BLaER1 (cell line): ENCODE measurements around the gene SIM2.

Source experiments
- H3K27ac ChIP-seq: shearing (Covaris generic); formaldehyde crosslinking; 2 replicates; pipeline ENCODE4 v1.8.1; 2022
- H3K27me3 ChIP-seq: shearing (Covaris generic); formaldehyde crosslinking; 2 replicates; pipeline ENCODE4 v1.8.1; 2022
- H3K36me3 ChIP-seq: shearing (Covaris generic); formaldehyde crosslinking; 2 replicates; pipeline ENCODE4 v1.8.1; 2022
- H3K4me1 ChIP-seq: shearing (Covaris generic); formaldehyde crosslinking; 2 replicates; pipeline ENCODE4 v1.8.1; 2022
- H3K4me2 ChIP-seq: shearing (Covaris generic); formaldehyde crosslinking; 2 replicates; pipeline ENCODE4 v1.8.1; 2022
- H3K4me3 ChIP-seq: shearing (Covaris generic); formaldehyde crosslinking; 2 replicates; pipeline ENCODE4 v1.8.1; 2022
- H3K9ac ChIP-seq: shearing (Covaris generic); formaldehyde crosslinking; 2 replicates; pipeline ENCODE4 v1.8.1; 2022
- H3K9me3 ChIP-seq: shearing (Covaris generic); formaldehyde crosslinking; 2 replicates; pipeline ENCODE4 v1.8.1; 2022
- H4K20me1 ChIP-seq: shearing (Covaris generic); formaldehyde crosslinking; 2 replicates; pipeline ENCODE4 v1.8.1; 2022
- Cebpa-rat ChIP-seq: shearing (Covaris generic); IDR thresholded peaks from 2 replicates; pipeline ENCODE4 v1.8.1; 2022

SIM2 gene

DNA sequence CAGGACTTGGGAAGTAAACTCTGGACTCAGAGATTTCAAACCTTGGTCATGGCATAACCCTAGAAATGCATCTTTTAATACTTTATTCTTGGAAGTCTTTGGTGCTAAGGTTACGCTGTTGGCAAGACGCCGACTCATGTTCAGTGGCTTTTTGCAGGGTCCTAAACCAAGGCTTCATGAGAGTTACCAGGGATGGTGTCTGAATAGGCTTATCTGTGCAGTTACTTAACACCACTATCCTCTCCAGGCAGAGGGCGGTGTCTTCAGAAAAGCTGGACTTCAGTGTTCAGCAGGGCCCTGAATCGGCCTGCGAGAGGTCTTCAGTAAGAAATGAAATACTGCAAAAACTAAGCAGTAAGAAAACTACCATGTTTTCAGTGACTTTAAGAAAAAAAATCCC is 58.3 kb downstream of the SIM2 start:
- Histone ChIP-seq H3K4me3 (no peak overlapping the region), H3K4me1 (peaks cover 13% of the 10 kb centered on the region), H3K27me3 (no peaks in the 10 kb centered on the region), H3K36me3 (no peaks in the 10 kb centered on the region; the same call in 1 of the 2 replicates), H4K20me1 (no peaks in the 10 kb centered on the region), H3K9ac (no peak overlapping the region), H3K9me3 (no peaks in the 10 kb centered on the region), H3K4me2 (no peak overlapping the region), H3K27ac (no peak overlapping the region)
- no peak for TF ChIP-seq Cebpa-rat

DNA sequence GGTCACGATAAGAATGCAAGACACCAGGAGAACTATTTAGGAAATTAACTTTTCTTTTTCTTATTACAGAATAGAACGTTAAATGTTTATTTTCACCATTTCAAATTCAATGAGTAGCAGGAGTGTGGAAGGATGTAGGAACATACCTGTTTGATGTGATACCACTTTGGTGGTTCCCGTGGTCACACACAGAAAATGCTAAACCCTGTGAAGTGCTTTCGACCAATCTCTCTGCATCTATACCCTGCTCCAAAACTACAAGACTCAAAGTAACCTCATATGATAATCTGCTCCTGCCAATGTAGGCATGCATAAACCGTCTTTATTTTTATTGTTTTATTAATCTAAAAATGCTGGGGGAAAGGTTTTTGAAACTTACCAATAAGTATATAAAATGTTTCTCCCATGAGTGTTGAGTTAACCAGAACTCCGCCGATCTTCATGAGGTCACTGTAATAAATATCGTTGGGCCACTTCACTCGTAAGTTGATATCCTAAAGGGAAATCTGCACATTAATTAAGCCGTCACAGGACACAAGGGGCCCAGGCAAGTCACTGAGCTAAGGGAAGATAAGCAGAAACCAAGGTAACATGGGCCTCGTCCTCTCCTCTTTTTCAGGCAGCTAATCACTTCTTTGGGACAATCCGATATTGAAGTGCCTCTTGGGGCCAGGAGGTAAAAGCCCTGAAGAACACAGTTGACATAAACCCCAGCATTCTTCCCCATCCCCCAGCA is 60.6 kb downstream of the SIM2 start:
- Histone ChIP-seq H3K4me3 (no peak overlapping the region), H3K4me1 (peaks cover 13% of the 10 kb centered on the region), H3K9ac (no peak overlapping the region), H3K4me2 (no peak overlapping the region), H3K27me3 (no peaks in the 10 kb centered on the region), H3K27ac (no peak overlapping the region), H3K9me3 (no peaks in the 10 kb centered on the region), H3K36me3 (no peaks in the 10 kb centered on the region), H4K20me1 (no peaks in the 10 kb centered on the region)
- TF ChIP-seq Cebpa-rat = no peak

GRCh38 chr21:36761685-36762084 is 62.8 kb downstream of the SIM2 start:
- H3K9me3 ChIP-seq = no peaks in the 10 kb centered on the region
- no peaks in the 10 kb centered on the region for H4K20me1 ChIP-seq
- H3K4me2 ChIP-seq = peak overlapping the region; percentile 57
- H3K4me1 ChIP-seq = peaks cover 13% of the 10 kb centered on the region
- H3K4me3 ChIP-seq = no peak overlapping the region
- no peak overlapping the region for H3K27ac ChIP-seq
- no peak for TF ChIP-seq Cebpa-rat
- no peaks in the 10 kb centered on the region; the same call in 1 of the 2 replicates for H3K36me3 ChIP-seq
- no peak overlapping the region for H3K9ac ChIP-seq
- no peaks in the 10 kb centered on the region for H3K27me3 ChIP-seq

GRCh38 chr21:36762642-36763041 is 63.7 kb downstream of the SIM2 start:
- Histone ChIP-seq H3K27ac (no peak overlapping the region), H3K27me3 (no peaks in the 10 kb centered on the region), H3K4me3 (no peak overlapping the region), H3K4me1 (peaks cover 13% of the 10 kb centered on the region), H3K4me2 (no peak overlapping the region), H3K9ac (no peak overlapping the region), H4K20me1 (no peaks in the 10 kb centered on the region), H3K36me3 (no peaks in the 10 kb centered on the region; the same call in 1 of the 2 replicates), H3K9me3 (no peaks in the 10 kb centered on the region)
- no peak for TF ChIP-seq Cebpa-rat

DNA sequence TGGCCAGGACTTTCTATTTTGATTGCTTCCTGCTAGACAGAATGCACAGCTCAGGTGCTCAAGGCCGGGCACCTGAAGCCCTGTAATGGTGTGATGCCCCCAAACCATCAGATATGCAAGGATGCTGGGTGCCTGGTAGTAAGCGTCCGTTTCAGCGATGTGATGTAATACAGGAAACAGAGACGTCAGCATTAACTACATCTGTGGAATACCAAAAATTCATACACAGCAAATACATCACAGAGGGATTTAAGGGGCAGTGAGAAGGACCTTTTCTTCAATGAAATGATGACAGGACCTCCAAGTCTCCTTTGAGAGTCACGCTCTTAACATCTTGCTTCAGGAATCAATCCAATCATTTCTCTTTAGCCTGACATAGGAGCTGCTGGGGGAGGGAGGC is 64.4 kb downstream of the SIM2 start:
- no peaks in the 10 kb centered on the region for H3K27me3 ChIP-seq
- TF ChIP-seq Cebpa-rat = no peak
- H3K4me2 ChIP-seq = no peak overlapping the region
- H3K9ac ChIP-seq = no peak overlapping the region
- H4K20me1 ChIP-seq = no peaks in the 10 kb centered on the region
- H3K4me3 ChIP-seq = no peak overlapping the region
- peaks cover 13% of the 10 kb centered on the region for H3K4me1 ChIP-seq
- H3K9me3 ChIP-seq = no peaks in the 10 kb centered on the region
- no peaks in the 10 kb centered on the region; the same call in 1 of the 2 replicates for H3K36me3 ChIP-seq
- H3K27ac ChIP-seq = no peak overlapping the region

- Histone ChIP-seq H3K4me2 (no peak overlapping the region), H4K20me1 (no peaks in the 10 kb centered on the region), H3K4me1 (peaks cover 13% of the 10 kb centered on the region), H3K9me3 (no peaks in the 10 kb centered on the region), H3K36me3 (no peaks in the 10 kb centered on the region; the same call in 1 of the 2 replicates), H3K27ac (no peak overlapping the region), H3K27me3 (no peaks in the 10 kb centered on the region), H3K9ac (no peak overlapping the region), H3K4me3 (no peak overlapping the region)
- TF ChIP-seq Cebpa-rat = no peak
These were observed 66.3 kb downstream of the SIM2 start for GRCh38 chr21:36765229-36765628.

- Histone ChIP-seq H3K4me1 (peaks cover 4% of the 10 kb centered on the region), H3K4me3 (no peak overlapping the region), H3K36me3 (no peaks in the 10 kb centered on the region; the same call in 1 of the 2 replicates), H3K4me2 (no peak overlapping the region), H4K20me1 (no peaks in the 10 kb centered on the region), H3K27ac (no peak overlapping the region), H3K9me3 (no peaks in the 10 kb centered on the region), H3K27me3 (no peaks in the 10 kb centered on the region), H3K9ac (no peak overlapping the region)
- no peak for TF ChIP-seq Cebpa-rat
These were observed 67.6 kb downstream of the SIM2 start for GRCh38 chr21:36766511-36766910.

DNA sequence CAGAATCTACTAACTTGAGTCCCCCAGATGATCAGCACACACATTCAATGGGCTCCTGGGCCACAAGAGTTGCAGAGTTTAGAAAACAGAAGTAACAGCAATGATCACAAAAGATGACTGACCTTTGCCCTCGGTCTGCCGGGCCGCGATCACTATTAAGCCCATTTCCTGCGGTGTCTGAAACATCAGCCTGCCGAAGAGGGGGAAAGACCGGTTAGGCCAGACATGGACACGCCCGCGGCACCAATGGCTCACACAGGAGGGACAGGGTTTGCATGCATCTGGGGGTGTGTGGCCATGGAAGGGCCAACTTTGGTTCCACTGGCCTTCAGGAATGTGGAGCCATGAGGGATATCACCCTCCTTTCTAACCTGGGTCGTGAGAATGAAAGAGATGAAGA is 68.2 kb downstream of the SIM2 start:
- Histone ChIP-seq H3K27ac (no peak overlapping the region), H3K27me3 (no peaks in the 10 kb centered on the region), H3K36me3 (no peaks in the 10 kb centered on the region; the same call in 1 of the 2 replicates), H3K4me2 (no peak overlapping the region), H3K9ac (no peak overlapping the region), H3K4me1 (no peaks in the 10 kb centered on the region), H3K9me3 (no peaks in the 10 kb centered on the region), H4K20me1 (no peaks in the 10 kb centered on the region), H3K4me3 (no peak overlapping the region)
- TF ChIP-seq Cebpa-rat = no peak

- Histone ChIP-seq H4K20me1 (no peaks in the 10 kb centered on the region), H3K27me3 (no peaks in the 10 kb centered on the region), H3K4me2 (no peak overlapping the region), H3K36me3 (no peaks in the 10 kb centered on the region; the same call in 1 of the 2 replicates), H3K4me3 (no peak overlapping the region), H3K27ac (no peak overlapping the region), H3K9ac (no peak overlapping the region), H3K9me3 (no peaks in the 10 kb centered on the region), H3K4me1 (no peaks in the 10 kb centered on the region)
- no peak for TF ChIP-seq Cebpa-rat
These were observed 69.6 kb downstream of the SIM2 start for GRCh38 chr21:36768496-36768895.

DNA sequence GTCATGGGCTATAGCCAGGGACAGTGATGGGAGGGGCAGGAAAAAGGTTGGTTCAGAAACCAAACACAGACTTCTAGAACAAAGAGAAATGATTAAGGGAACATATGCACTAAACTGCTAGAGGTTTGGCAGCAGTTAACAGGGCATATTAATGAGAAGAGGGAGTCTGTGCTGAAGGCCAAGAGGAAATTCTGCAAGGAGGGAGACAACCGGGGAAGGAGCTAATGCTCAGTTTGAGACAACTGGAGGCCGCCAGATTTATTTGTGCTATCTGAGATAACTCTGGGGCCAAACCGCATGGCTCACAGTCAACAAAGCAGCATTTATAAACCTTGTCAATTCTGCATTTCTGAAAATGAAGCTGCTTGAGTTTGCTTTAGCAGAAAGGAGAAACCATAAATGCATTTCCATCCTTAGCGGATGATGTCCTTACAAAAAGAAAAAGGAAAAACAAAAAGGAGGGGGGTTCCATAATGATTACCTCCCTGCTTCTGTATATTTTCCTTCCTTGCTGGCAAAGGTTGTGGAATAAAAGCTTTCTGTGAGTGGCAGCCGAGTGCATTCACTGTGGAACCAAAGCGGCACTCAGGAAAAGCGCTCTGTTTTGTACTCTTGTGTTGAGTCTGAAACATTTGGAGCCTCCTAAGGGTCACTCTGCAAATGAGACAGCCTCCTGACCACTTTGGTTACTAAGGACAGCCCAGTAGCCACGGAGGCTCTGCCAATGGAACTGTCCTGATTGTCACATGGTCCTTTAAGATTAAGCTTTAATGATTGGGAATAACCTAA is 70.3 kb downstream of the SIM2 start:
- H3K9me3 ChIP-seq = no peaks in the 10 kb centered on the region
- no peak overlapping the region for H3K4me3 ChIP-seq
- no peaks in the 10 kb centered on the region for H3K4me1 ChIP-seq
- H3K9ac ChIP-seq = no peak overlapping the region
- H3K27ac ChIP-seq = no peak overlapping the region
- H3K27me3 ChIP-seq = no peaks in the 10 kb centered on the region
- TF ChIP-seq Cebpa-rat = no peak
- H3K4me2 ChIP-seq = no peak overlapping the region
- H3K36me3 ChIP-seq = no peaks in the 10 kb centered on the region; the same call in 1 of the 2 replicates
- H4K20me1 ChIP-seq = no peaks in the 10 kb centered on the region
